SK-N-MC (cell line): Measurements from ENCODE around the gene RORC.

Experiments
- EZH2 ChIP-seq: fragments of 200-600 bp; sonication (generic); IDR thresholded peaks from one replicate; pipeline ENCODE4 v1.6.1; 2017; ENCODE audit warnings: antibody characterized with exemption
- FOXP2 ChIP-seq: optimal IDR thresholded peaks from 2 replicates; pipeline ENCODE3; 2011; ENCODE audit warnings: mild to moderate bottlenecking, moderate library complexity; ENCODE audit not compliant: insufficient read depth; ENCODE audit errors: extremely low read length, control extremely low read depth
- POLR2AphosphoS5 ChIP-seq: IDR thresholded peaks from 2 replicates; pipeline ENCODE4 v1.6.1; 2012; ENCODE audit warnings: mild to moderate bottlenecking, low read depth, low read length, borderline replicate concordance

DNA sequence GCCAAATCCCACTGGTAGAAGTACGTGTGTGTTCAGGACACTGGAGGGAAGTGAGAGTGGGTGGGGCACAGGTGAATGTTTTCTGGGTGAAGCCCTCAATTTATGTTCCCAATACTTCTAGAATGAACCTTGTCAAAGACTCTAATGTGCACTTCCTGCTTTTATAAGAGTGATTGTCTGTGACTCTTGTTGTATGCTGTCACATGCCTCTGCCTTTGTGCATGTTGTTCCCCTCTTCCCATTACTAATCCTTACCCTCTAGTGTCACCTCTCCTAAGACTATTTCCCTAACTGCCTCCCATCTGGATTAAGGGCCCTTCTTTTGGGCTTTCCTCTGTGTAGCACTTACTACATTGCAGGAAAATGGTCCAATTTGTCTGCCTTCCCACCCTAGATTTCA lies 23.8 kb downstream of the RORC start:
- TF ChIP-seq EZH2 (no peak), FOXP2 (no peak), POLR2AphosphoS5 (no peak)
